ENCODE results near the gene HEATR5B. TPM values are rescaled to one million over a fixed set of nuclear protein-coding genes. Genes with fewer than 3 reads are reported as not detected.

The HEATR5B gene
- total and polyA plus RNA-seq, 9 of the 15 experiments (the other 6 are each of a cell fraction or from before 2014, with no cell fraction given), result 4.2 to 21.7 (median 12.2) TPM

- TF ChIP-seq CBX5 (IDR thresholded peaks at IDR 0.05; ENCODE audit: borderline replicate concordance, low read depth) (no peak), SREBF1 (IDR thresholded peaks at IDR 0.05; ENCODE audit: borderline replicate concordance, low read depth, low read length) (no peak), E2F5 (CRISPR knock-in tag; IDR thresholded peaks at IDR 0.05) (no peak), NR2F6 (CRISPR knock-in tag; IDR thresholded peaks at IDR 0.05) (no peak), ZNF407 (IDR thresholded peaks at IDR 0.05; ENCODE audit: low read depth) (no peak), NFATC3 (IDR thresholded peaks at IDR 0.05) (no peak)
Measured at GRCh38 chr2:37061776-37062175, 22.4 kb downstream of the HEATR5B start (continued).
